Fibroblast of lung (primary cell): Measurements from ENCODE around the gene GSE1.

Experiments used
- EZH2 ChIP-seq: IDR thresholded peaks from 2 replicates; pipeline ENCODE4 v1.5.1; 2012; ENCODE audit warnings: low read length, control low read depth, mild to moderate bottlenecking; ENCODE audit errors: missing control alignments
- TF ChIP-seq, protein P1 (sequence below), 2 donors: IDR thresholded peaks in 1 of 2; conservative IDR thresholded peaks in 1 of 2; 1 replicate in 1 of 2; 2 replicates in 1 of 2; pipeline ENCODE4 v1.5.1; 2011 to 2012; ENCODE audit warnings: low read length in 2 of 2, control low read depth in 1 of 2, inconsistent platforms in 1 of 2, low read depth in 1 of 2, mild to moderate bottlenecking in 1 of 2

GRCh38 chr16:85665373-85665740, 52.2 kb downstream of the GSE1 start:
- TF ChIP-seq, protein P1, sequence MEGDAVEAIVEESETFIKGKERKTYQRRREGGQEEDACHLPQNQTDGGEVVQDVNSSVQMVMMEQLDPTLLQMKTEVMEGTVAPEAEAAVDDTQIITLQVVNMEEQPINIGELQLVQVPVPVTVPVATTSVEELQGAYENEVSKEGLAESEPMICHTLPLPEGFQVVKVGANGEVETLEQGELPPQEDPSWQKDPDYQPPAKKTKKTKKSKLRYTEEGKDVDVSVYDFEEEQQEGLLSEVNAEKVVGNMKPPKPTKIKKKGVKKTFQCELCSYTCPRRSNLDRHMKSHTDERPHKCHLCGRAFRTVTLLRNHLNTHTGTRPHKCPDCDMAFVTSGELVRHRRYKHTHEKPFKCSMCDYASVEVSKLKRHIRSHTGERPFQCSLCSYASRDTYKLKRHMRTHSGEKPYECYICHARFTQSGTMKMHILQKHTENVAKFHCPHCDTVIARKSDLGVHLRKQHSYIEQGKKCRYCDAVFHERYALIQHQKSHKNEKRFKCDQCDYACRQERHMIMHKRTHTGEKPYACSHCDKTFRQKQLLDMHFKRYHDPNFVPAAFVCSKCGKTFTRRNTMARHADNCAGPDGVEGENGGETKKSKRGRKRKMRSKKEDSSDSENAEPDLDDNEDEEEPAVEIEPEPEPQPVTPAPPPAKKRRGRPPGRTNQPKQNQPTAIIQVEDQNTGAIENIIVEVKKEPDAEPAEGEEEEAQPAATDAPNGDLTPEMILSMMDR (conservative IDR thresholded peaks at IDR 0.05 in 1 of 2, IDR thresholded peaks at IDR 0.05 in 1 of 2; ENCODE audit: low read depth in 1 of 2, low read length in 2 of 2) = no peak
- no peak for TF ChIP-seq EZH2
